Measurements from ENCODE around the gene PPM1H.
A peak's percentile ranks its signal among the peaks of the same experiment; 100 is the strongest.

The PPM1H gene

GRCh38 chr12:62960324-62960723 lies 25.4 kb upstream of the PPM1H start:
- no peak overlapping the region for H3K4me3 ChIP-seq (ENCODE audit: low read length)
- no peak for DNase-seq (ENCODE audit: low read depth)
- TF ChIP-seq CTCF (conservative IDR thresholded peaks at IDR 0.05; ENCODE audit: low read depth, low read length): no peak

GRCh38 chr12:62959745-62960144 lies 24.8 kb upstream of the PPM1H start:
- no peak for DNase-seq (ENCODE audit: low read depth)
- H3K4me3 ChIP-seq (ENCODE audit: low read length): no peak overlapping the region
- no peak for TF ChIP-seq CTCF (conservative IDR thresholded peaks at IDR 0.05; ENCODE audit: low read depth, low read length)

GRCh38 chr12:62957233-62957953 lies 22.4 kb upstream of the PPM1H start:
- DNase-seq (ENCODE audit: low read depth): peak; percentile 5
- H3K4me3 ChIP-seq (ENCODE audit: low read length): no peak overlapping the region
- no peak for TF ChIP-seq CTCF (conservative IDR thresholded peaks at IDR 0.05; ENCODE audit: low read depth, low read length)

GRCh38 chr12:62955678-62956077 lies 20.7 kb upstream of the PPM1H start:
- TF ChIP-seq CTCF (conservative IDR thresholded peaks at IDR 0.05; ENCODE audit: low read depth, low read length): no peak

GRCh38 chr12:62950317-62950716 lies 15.4 kb upstream of the PPM1H start:
- no peak for DNase-seq (ENCODE audit: low read depth)
- no peak for TF ChIP-seq CTCF (conservative IDR thresholded peaks at IDR 0.05; ENCODE audit: low read depth, low read length)
- no peak overlapping the region for H3K4me3 ChIP-seq (ENCODE audit: low read length)

More at GRCh38 chr12:62955678-62956077, 20.7 kb upstream of the PPM1H start:
- no peak overlapping the region for H3K4me3 ChIP-seq (ENCODE audit: low read length)
- DNase-seq (ENCODE audit: low read depth): no peak

- no peak for DNase-seq (ENCODE audit: low read depth)
- TF ChIP-seq CTCF (conservative IDR thresholded peaks at IDR 0.05; ENCODE audit: low read depth, low read length): no peak
- H3K4me3 ChIP-seq (ENCODE audit: low read length): no peak overlapping the region
Measured at GRCh38 chr12:62948123-62948522, 13.2 kb upstream of the PPM1H start.

- no peak for DNase-seq (ENCODE audit: low read depth)
- no peak overlapping the region for H3K4me3 ChIP-seq (ENCODE audit: low read length)
- no peak for TF ChIP-seq CTCF (conservative IDR thresholded peaks at IDR 0.05; ENCODE audit: low read depth, low read length)
Measured at GRCh38 chr12:62947364-62947763, 12.4 kb upstream of the PPM1H start.

All from retinal pigment epithelial cell (primary cell).